ENCODE results near the gene LSM14A.
"Not testable (repeated sequence)": the region's sequence is repeated elsewhere in the genome, so short reads cannot be mapped to it uniquely, and the experiment has no call there.

Gene LSM14A

GRCh38 chr19:34193439-34193838, 21.1 kb downstream of the LSM14A start:
- DNase-seq, result no peak

DNA sequence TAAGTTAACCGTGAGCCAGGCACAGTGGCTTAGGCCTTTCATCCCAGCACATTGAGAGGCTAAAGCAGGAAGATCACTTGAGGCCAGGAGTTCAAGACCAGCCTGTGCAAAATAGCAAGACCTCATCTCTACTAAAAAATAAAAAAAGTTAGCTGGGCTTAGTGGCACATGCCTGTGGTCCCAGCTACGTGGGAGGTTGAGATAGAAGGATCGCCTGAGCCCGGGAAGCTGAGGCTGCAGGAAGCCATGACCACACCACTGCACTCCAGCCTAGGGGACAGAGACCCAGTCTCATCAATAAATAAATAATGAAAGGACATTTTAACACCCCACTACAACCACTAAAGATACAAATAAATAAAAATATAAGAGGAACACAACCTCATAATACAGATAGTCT, 21.6 kb downstream of the LSM14A start:
- no peak for DNase-seq

GRCh38 chr19:34201133-34201532, 28.8 kb downstream of the LSM14A start:
- no peak for DNase-seq

DNA sequence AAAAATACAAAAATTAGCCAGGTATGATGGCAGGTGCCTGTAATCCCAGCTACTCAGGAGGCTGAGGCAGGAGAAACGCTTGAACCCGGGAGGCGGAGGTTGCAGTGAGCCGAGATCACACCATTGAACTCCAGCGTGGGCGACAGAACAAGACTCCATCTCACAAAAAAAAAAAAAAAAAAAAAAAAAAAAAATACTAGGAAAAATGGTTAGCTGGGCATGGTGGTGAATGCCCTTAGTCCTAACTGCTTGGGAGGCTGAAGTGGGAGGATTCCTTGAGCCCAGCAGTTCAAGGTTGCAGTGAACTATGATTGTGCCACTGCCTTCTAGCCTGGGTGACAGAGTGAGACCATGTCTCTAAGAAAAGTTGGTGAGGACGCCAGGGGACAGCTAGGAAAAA, 33.0 kb downstream of the LSM14A start:
- DNase-seq, result not testable (repeated sequence)

- no peak for DNase-seq
Measured at GRCh38 chr19:34208291-34208884, 36.1 kb downstream of the LSM14A start.

GRCh38 chr19:34209726-34210125, 37.4 kb downstream of the LSM14A start:
- DNase-seq, result no peak

DNA sequence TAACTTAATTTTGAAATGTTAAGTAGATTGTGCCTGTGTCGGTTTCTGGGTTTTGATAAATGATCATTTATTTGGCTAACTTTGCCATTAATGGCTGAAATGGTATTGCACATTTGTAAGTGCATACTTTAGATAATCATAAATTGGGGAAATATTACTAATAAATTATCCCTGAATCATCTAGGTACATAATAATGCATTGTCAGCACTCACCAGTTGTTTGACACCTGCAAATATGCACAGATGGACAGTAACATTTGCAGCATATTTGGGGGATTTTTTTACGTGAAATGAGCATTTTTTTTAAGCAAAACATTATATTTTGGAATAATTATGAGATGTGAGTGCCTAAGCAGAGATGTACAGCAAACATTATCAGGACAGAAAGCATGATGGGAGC, 41.0 kb downstream of the LSM14A start:
- DNase-seq, result no peak

- DNase-seq, result no peak
Measured at GRCh38 chr19:34214040-34214439, 41.7 kb downstream of the LSM14A start.

DNA sequence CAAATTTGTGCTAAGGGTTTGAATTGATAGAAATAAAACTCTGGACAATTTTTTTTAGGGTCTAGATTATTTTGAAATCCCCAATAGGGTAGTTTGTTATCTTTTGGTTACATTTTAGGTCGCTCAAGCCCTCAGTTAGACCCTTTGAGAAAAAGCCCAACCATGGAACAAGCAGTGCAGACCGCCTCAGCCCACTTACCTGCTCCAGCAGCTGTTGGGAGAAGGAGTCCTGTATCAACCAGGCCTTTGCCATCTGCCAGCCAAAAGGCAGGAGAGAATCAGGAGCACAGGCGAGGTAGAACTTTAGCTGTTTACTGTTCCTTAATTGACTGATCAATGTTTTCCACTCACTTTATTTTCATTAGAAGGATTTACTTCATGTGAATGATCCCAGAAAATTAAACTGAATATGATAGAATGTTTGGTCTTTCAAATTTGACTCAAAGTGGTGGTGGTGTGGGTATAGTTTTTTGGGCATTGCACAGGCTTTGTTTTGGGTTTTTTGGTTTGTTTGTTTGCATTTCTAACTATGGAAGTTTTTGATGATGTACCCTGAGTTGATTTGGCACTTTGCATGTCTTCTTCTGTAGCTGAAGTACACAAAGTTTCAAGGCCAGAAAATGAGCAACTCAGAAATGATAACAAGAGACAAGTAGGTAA, 42.8 kb downstream of the LSM14A start:
- DNase-seq, result no peak

GRCh38 chr19:34215666-34216038, 43.3 kb downstream of the LSM14A start:
- DNase-seq, result peak; percentile 13

GRCh38 chr19:34216745-34217219, 44.5 kb downstream of the LSM14A start:
- DNase-seq, result not testable (repeated sequence)

DNA sequence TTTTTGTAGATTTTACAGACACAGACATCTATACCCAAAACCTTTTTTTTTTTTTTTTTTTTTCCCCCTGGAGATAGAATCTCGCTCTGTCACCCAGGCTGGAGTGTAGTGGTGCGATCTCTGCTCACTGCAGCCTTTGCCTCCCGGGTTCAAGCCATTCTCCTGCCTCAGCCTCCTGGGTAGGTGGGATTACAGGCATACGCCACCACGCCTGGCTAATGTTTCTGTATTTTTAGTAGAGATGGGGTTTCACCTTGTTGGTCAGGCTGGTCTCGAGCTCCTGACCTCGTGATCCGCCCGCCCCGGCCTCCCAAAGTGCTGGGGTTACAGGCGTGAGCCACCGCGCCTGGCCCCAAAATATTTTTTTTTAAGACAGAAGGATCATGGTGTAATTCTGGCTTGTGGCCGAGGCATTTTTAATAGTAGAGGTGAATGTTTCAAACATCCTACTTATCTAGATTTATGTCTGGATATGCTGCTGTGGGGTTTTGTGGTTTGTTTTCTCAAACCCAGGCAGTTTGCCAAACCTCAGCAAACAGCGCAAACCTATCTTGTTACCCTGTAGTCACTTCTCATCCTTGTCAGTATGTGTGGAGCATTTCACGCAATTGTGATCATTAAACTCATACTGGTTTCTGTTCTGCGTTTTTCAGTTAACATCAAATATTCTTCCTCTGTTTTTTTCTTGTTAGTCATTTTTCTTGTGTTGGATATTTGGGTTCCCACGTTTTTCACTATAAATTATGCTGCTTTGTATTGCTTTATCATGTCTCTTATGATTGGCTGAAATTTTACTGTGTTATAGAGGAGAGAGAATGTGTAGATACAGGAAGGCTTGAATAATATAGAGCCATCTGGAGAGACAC, 45.9 kb downstream of the LSM14A start:
- peak; percentile 95 for DNase-seq

GRCh38 chr19:34218818-34219164, 46.5 kb downstream of the LSM14A start:
- DNase-seq, result no peak

GRCh38 chr19:34220472-34221063, 48.3 kb downstream of the LSM14A start:
- peak; percentile 87 for DNase-seq

- DNase-seq, result no peak
Measured at GRCh38 chr19:34222386-34222785, 50.1 kb downstream of the LSM14A start.

GRCh38 chr19:34224996-34225658, 52.8 kb downstream of the LSM14A start:
- DNase-seq, result peak; percentile 52

GRCh38 chr19:34225659-34226015, 53.3 kb downstream of the LSM14A start:
- DNase-seq, result no peak

DNA sequence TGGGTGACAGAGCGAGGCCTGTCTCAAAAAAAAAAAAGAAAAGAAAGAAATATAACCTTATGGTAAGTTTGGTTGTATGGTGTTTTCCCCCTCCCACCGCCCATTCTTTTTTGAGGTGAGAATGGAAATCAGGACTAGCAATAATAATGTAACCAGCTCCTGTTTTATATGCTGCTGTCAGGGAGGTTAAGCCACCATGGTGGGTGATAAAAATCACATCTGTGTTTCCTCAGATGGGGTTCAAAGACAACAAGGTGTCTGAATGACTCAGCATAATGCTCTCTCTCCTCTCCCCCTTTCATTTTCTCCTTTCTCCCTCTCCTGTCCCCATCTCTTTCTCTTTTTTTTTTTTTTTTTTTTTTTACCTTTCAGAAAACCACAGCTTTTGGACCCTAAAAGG, 53.7 kb downstream of the LSM14A start:
- peak; percentile 18 for DNase-seq

GRCh38 chr19:34228347-34228746, 56.0 kb downstream of the LSM14A start:
- no peak for DNase-seq

DNA sequence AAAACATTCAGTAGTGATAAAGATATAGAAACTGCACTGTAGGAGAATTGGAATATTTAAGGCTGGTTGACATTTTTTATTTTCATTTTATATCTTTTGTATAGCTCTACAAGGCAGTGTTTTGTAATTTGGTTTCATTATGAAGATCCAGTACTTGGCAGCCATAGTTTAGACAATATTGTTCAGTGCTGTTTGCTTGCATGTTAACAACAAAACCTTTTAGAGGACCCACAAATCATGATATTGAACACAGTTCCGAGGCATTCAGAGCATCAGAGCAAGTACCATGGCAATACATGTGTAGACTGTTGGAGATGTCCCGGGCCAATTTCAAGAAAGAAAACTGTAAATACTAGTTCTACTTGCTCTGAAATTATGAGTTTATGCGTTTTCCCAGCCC, 56.5 kb downstream of the LSM14A start:
- no peak for DNase-seq

GRCh38 chr19:34229721-34230120, 57.4 kb downstream of the LSM14A start:
- DNase-seq, result no peak

DNA sequence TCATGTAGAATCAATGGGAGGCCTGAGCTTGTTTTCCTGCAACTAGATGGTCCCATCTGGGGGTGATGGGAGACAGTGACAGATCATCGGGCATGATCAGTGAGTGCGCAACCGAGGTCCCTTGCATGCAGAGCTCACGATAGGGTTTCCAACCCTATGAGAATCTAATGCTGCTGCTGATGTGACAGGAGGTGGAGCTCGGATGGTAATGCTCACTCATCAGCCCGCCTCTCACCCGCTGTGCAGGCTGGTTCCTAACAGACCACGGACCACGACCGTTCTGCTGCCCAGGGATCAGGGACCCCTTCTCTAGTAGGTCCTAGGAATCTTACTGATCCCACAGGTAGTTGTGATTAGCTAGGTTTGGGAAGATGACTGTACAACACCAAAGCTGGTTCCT, 58.5 kb downstream of the LSM14A start:
- DNase-seq, result no peak

- no peak for DNase-seq
Measured at GRCh38 chr19:34231439-34231838, 59.1 kb downstream of the LSM14A start.
